Islet precursor cell (in vitro differentiated cells): ENCODE measurements around the gene MRC1.

Experiments used
- DNase-seq: peaks from one replicate; pipeline ENCODE4 v3.0.0-alpha.2; 2018

The MRC1 gene

GRCh38 chr10:17848646-17849045 lies 39.5 kb downstream of the MRC1 start:
- DNase-seq: no peak

- no peak for DNase-seq
Measured at GRCh38 chr10:17850501-17850900, 41.4 kb downstream of the MRC1 start.

- no peak for DNase-seq
Measured at GRCh38 chr10:17851611-17852010, 42.5 kb downstream of the MRC1 start.

GRCh38 chr10:17854044-17854652 lies 45.0 kb downstream of the MRC1 start:
- no peak for DNase-seq

GRCh38 chr10:17857040-17857439 lies 47.9 kb downstream of the MRC1 start:
- DNase-seq: no peak

- DNase-seq: no peak
Measured at GRCh38 chr10:17859492-17860156, 50.5 kb downstream of the MRC1 start.

- no peak for DNase-seq
Measured at GRCh38 chr10:17861760-17862159, 52.6 kb downstream of the MRC1 start.

- no peak for DNase-seq
Measured at GRCh38 chr10:17865351-17865750, 56.2 kb downstream of the MRC1 start.

GRCh38 chr10:17866346-17866745 lies 57.2 kb downstream of the MRC1 start:
- no peak for DNase-seq

- no peak for DNase-seq
Measured at GRCh38 chr10:17867056-17867455, 57.9 kb downstream of the MRC1 start.

- DNase-seq: no peak
Measured at GRCh38 chr10:17871036-17871435, 61.9 kb downstream of the MRC1 start.

GRCh38 chr10:17872191-17873091 lies 63.3 kb downstream of the MRC1 start:
- no peak for DNase-seq

- DNase-seq: no peak
Measured at GRCh38 chr10:17873946-17874345, 64.8 kb downstream of the MRC1 start.

- DNase-seq: no peak
Measured at GRCh38 chr10:17877121-17877520, 68.0 kb downstream of the MRC1 start.

GRCh38 chr10:17878896-17879295 lies 69.7 kb downstream of the MRC1 start:
- no peak for DNase-seq

GRCh38 chr10:17880601-17881000 lies 71.5 kb downstream of the MRC1 start:
- no peak for DNase-seq

GRCh38 chr10:17882557-17882956 lies 73.4 kb downstream of the MRC1 start:
- DNase-seq: no peak

GRCh38 chr10:17883621-17884020 lies 74.5 kb downstream of the MRC1 start:
- no peak for DNase-seq

GRCh38 chr10:17888189-17888588 lies 79.0 kb downstream of the MRC1 start:
- no peak for DNase-seq

GRCh38 chr10:17891435-17891834 lies 82.3 kb downstream of the MRC1 start:
- DNase-seq: no peak

GRCh38 chr10:17904564-17904963 lies 95.4 kb downstream of the MRC1 start:
- no peak for DNase-seq

GRCh38 chr10:17905491-17905890 lies 96.3 kb downstream of the MRC1 start:
- no peak for DNase-seq

GRCh38 chr10:17906002-17906401 lies 96.9 kb downstream of the MRC1 start:
- no peak for DNase-seq

GRCh38 chr10:17907641-17908040 lies 98.5 kb downstream of the MRC1 start:
- no peak for DNase-seq
